Measurements from ENCODE around the gene SYCP2. TPM values are rescaled to one million over a fixed set of nuclear protein-coding genes. Genes with fewer than 3 reads are reported as not detected.

SYCP2 gene
- polyA plus RNA-seq, 1 experiment, result 0.47 TPM

- ChIA-PET CTCF (no interaction called here), POLR2A (no interaction called here)
- no peak for TF ChIP-seq CTCF (IDR thresholded peaks at IDR 0.05; ENCODE audit: insufficient read depth, low read depth, low read length)
- H3K36me3 ChIP-seq (ENCODE audit: control insufficient read depth, insufficient read depth, low read length), result no peaks in the 10 kb centered on the region
- H3K27me3 ChIP-seq (ENCODE audit: control insufficient read depth, insufficient read depth, low read length), result no peaks in the 10 kb centered on the region
- no peak overlapping the region for H3K4me3 ChIP-seq (ENCODE audit: low read depth, low read length)
- no peak for DNase-seq (ENCODE audit: low read depth)
Measured at GRCh38 chr20:59871096-59871495, 62.3 kb downstream of the SYCP2 start.

GRCh38 chr20:59866338-59866737 is 67.1 kb downstream of the SYCP2 start:
- DNase-seq (ENCODE audit: low read depth), result no peak
- TF ChIP-seq CTCF (IDR thresholded peaks at IDR 0.05; ENCODE audit: insufficient read depth, low read depth, low read length), result no peak
- ChIA-PET CTCF (interaction anchor here (1.6 kb wide), 1 partner anchor 18 kb away, joined by 4 read pairs; no protein-coding TSS in a partner anchor), POLR2A (interaction anchor here (0.7 kb wide), 1 partner anchor 41 kb away, joined by 12 read pairs; no protein-coding TSS in a partner anchor)
- H3K4me3 ChIP-seq (ENCODE audit: low read depth, low read length), result no peak overlapping the region
- no peaks in the 10 kb centered on the region for H3K36me3 ChIP-seq (ENCODE audit: control insufficient read depth, insufficient read depth, low read length)
- H3K27me3 ChIP-seq (ENCODE audit: control insufficient read depth, insufficient read depth, low read length), result no peaks in the 10 kb centered on the region

- Histone ChIP-seq H3K36me3 (ENCODE audit: control insufficient read depth, insufficient read depth, low read length) (no peaks in the 10 kb centered on the region), H3K27me3 (ENCODE audit: control insufficient read depth, insufficient read depth, low read length) (no peaks in the 10 kb centered on the region), H3K4me3 (ENCODE audit: low read depth, low read length) (no peak overlapping the region)
- TF ChIP-seq CTCF (IDR thresholded peaks at IDR 0.05; ENCODE audit: insufficient read depth, low read depth, low read length), result no peak
- ChIA-PET POLR2A (no interaction called here), CTCF (interaction anchor here (1.6 to 2.8 kb wide), 2 partner anchors 13 to 15 kb away, joined by 4 to 9 read pairs; no protein-coding TSS in a partner anchor)
- DNase-seq (ENCODE audit: low read depth), result no peak
Measured at GRCh38 chr20:59864726-59865125, 68.7 kb downstream of the SYCP2 start.

- no peaks in the 10 kb centered on the region for H3K36me3 ChIP-seq (ENCODE audit: control insufficient read depth, insufficient read depth, low read length)
- CTCF ChIA-PET, result interaction anchor here (1.7 to 2.8 kb wide), 2 partner anchors 13 to 15 kb away, joined by 5 to 9 read pairs; no protein-coding TSS in a partner anchor
- no peak for DNase-seq (ENCODE audit: low read depth)
- H3K4me3 ChIP-seq (ENCODE audit: low read depth, low read length), result no peak overlapping the region
- POLR2A ChIA-PET, result no interaction called here
- no peak for TF ChIP-seq CTCF (IDR thresholded peaks at IDR 0.05; ENCODE audit: insufficient read depth, low read depth, low read length)
- H3K27me3 ChIP-seq (ENCODE audit: control insufficient read depth, insufficient read depth, low read length), result no peaks in the 10 kb centered on the region
Measured at GRCh38 chr20:59863058-59863457, 70.4 kb downstream of the SYCP2 start.

GRCh38 chr20:59861401-59861800 is 72.0 kb downstream of the SYCP2 start:
- ChIA-PET CTCF (interaction anchor here (1.8 kb wide), 1 partner anchor 10 kb away, joined by 5 read pairs; no protein-coding TSS in a partner anchor), POLR2A (no interaction called here)
- Histone ChIP-seq H3K4me3 (ENCODE audit: low read depth, low read length) (no peak overlapping the region), H3K36me3 (ENCODE audit: control insufficient read depth, insufficient read depth, low read length) (no peaks in the 10 kb centered on the region), H3K27me3 (ENCODE audit: control insufficient read depth, insufficient read depth, low read length) (no peaks in the 10 kb centered on the region)
- DNase-seq (ENCODE audit: low read depth), result no peak
- no peak for TF ChIP-seq CTCF (IDR thresholded peaks at IDR 0.05; ENCODE audit: insufficient read depth, low read depth, low read length)

All from BJ (cell line).